ENCODE data around the gene DIPK1C. TPM values are rescaled to one million over a fixed set of nuclear protein-coding genes. Genes with fewer than 3 reads are reported as not detected.

Gene DIPK1C
- total and polyA plus RNA-seq, 9 of the 15 experiments (the other 6 are each of a cell fraction or from before 2014, with no cell fraction given): 0.04 to 0.32 (median 0.15) TPM; not detected in 2

DNA sequence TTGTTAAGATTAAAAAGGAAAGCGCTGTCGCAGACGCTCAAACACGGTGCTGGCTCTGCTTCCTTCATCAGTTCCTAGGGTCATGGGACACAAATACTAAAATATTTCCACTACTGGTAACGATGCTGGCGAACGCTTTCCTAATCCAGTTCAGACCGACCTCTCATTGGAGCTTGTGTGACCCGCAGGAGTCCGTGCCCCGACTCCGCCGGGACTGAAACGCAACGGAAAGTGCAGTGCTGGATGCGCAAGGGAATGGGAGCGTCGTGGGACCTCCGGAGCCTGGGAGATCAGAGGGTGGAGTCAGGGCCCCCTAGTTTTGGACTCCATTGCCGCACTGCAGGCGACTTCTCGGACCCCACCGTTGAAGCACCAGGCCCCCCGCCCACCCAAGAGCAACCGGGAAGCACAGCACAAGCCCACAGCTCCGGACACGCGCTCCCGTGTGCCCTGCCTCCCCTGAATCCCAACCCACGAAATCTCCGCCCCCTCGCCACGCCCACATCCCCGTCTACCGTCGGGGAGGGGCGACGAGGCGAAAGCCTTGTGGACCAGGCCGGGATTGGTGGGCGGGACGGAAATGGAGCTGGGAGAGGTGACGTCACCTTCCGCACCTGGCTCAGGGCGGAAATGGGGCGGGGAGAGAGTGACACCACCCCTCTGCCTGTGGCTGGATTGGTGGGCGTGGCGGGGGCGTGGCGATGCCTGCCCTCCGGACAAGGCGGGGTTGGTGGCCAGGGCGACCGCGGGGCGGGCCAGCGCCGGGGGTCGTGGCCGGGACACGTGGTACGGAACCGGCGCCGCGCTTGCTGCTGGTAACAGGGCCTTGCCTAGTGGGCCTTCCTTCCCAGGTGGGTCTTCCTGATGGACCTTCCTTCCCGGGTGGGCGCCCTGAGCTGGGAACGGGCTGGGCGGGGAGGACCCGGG is 38.7 kb upstream of the DIPK1C start, which contains the start of gene CNDP2 (continued):
- TF ChIP-seq, protein P1, sequence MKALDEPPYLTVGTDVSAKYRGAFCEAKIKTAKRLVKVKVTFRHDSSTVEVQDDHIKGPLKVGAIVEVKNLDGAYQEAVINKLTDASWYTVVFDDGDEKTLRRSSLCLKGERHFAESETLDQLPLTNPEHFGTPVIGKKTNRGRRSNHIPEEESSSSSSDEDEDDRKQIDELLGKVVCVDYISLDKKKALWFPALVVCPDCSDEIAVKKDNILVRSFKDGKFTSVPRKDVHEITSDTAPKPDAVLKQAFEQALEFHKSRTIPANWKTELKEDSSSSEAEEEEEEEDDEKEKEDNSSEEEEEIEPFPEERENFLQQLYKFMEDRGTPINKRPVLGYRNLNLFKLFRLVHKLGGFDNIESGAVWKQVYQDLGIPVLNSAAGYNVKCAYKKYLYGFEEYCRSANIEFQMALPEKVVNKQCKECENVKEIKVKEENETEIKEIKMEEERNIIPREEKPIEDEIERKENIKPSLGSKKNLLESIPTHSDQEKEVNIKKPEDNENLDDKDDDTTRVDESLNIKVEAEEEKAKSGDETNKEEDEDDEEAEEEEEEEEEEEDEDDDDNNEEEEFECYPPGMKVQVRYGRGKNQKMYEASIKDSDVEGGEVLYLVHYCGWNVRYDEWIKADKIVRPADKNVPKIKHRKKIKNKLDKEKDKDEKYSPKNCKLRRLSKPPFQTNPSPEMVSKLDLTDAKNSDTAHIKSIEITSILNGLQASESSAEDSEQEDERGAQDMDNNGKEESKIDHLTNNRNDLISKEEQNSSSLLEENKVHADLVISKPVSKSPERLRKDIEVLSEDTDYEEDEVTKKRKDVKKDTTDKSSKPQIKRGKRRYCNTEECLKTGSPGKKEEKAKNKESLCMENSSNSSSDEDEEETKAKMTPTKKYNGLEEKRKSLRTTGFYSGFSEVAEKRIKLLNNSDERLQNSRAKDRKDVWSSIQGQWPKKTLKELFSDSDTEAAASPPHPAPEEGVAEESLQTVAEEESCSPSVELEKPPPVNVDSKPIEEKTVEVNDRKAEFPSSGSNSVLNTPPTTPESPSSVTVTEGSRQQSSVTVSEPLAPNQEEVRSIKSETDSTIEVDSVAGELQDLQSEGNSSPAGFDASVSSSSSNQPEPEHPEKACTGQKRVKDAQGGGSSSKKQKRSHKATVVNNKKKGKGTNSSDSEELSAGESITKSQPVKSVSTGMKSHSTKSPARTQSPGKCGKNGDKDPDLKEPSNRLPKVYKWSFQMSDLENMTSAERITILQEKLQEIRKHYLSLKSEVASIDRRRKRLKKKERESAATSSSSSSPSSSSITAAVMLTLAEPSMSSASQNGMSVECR (CRISPR knock-in tag; IDR thresholded peaks at IDR 0.05): peak; percentile 94
- TF ChIP-seq, protein P2, sequence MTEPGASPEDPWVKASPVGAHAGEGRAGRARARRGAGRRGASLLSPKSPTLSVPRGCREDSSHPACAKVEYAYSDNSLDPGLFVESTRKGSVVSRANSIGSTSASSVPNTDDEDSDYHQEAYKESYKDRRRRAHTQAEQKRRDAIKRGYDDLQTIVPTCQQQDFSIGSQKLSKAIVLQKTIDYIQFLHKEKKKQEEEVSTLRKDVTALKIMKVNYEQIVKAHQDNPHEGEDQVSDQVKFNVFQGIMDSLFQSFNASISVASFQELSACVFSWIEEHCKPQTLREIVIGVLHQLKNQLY (CRISPR knock-in tag; conservative IDR thresholded peaks at IDR 0.05): no peak
- no peak for TF ChIP-seq FOXJ3 (CRISPR knock-in tag; IDR thresholded peaks at IDR 0.05)
- no peak for TF ChIP-seq GATAD2B (IDR thresholded peaks at IDR 0.05; ENCODE audit: borderline replicate concordance)
- no peak for TF ChIP-seq ETS2 (tag; IDR thresholded peaks at IDR 0.05; ENCODE audit: borderline replicate concordance, poor library complexity, severe bottlenecking)
- no peak for TF ChIP-seq THRAP3 (IDR thresholded peaks at IDR 0.05; ENCODE audit: borderline replicate concordance)
- TF ChIP-seq ZNF311 (CRISPR knock-in tag; IDR thresholded peaks at IDR 0.05): no peak
- TF ChIP-seq CBFA2T2 (conservative IDR thresholded peaks at IDR 0.05): peak; percentile 39
- TF ChIP-seq NR1H2 (CRISPR knock-in tag; IDR thresholded peaks at IDR 0.05): no peak
- no peak for TF ChIP-seq CCAR2 (IDR thresholded peaks at IDR 0.05; ENCODE audit: low read depth, low read length)
- TF ChIP-seq, protein P3, sequence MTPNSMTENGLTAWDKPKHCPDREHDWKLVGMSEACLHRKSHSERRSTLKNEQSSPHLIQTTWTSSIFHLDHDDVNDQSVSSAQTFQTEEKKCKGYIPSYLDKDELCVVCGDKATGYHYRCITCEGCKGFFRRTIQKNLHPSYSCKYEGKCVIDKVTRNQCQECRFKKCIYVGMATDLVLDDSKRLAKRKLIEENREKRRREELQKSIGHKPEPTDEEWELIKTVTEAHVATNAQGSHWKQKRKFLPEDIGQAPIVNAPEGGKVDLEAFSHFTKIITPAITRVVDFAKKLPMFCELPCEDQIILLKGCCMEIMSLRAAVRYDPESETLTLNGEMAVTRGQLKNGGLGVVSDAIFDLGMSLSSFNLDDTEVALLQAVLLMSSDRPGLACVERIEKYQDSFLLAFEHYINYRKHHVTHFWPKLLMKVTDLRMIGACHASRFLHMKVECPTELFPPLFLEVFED (CRISPR knock-in tag; conservative IDR thresholded peaks at IDR 0.05): no peak
- TF ChIP-seq, protein P4, sequence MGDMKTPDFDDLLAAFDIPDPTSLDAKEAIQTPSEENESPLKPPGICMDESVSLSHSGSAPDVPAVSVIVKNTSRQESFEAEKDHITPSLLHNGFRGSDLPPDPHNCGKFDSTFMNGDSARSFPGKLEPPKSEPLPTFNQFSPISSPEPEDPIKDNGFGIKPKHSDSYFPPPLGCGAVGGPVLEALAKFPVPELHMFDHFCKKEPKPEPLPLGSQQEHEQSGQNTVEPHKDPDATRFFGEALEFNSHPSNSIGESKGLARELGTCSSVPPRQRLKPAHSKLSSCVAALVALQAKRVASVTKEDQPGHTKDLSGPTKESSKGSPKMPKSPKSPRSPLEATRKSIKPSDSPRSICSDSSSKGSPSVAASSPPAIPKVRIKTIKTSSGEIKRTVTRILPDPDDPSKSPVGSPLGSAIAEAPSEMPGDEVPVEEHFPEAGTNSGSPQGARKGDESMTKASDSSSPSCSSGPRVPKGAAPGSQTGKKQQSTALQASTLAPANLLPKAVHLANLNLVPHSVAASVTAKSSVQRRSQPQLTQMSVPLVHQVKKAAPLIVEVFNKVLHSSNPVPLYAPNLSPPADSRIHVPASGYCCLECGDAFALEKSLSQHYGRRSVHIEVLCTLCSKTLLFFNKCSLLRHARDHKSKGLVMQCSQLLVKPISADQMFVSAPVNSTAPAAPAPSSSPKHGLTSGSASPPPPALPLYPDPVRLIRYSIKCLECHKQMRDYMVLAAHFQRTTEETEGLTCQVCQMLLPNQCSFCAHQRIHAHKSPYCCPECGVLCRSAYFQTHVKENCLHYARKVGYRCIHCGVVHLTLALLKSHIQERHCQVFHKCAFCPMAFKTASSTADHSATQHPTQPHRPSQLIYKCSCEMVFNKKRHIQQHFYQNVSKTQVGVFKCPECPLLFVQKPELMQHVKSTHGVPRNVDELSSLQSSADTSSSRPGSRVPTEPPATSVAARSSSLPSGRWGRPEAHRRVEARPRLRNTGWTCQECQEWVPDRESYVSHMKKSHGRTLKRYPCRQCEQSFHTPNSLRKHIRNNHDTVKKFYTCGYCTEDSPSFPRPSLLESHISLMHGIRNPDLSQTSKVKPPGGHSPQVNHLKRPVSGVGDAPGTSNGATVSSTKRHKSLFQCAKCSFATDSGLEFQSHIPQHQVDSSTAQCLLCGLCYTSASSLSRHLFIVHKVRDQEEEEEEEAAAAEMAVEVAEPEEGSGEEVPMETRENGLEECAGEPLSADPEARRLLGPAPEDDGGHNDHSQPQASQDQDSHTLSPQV (IDR thresholded peaks at IDR 0.05): no peak
- TF ChIP-seq YBX1 (IDR thresholded peaks at IDR 0.05): no peak
- no peak for TF ChIP-seq KDM1A (IDR thresholded peaks at IDR 0.05)
- TF ChIP-seq, protein P5, sequence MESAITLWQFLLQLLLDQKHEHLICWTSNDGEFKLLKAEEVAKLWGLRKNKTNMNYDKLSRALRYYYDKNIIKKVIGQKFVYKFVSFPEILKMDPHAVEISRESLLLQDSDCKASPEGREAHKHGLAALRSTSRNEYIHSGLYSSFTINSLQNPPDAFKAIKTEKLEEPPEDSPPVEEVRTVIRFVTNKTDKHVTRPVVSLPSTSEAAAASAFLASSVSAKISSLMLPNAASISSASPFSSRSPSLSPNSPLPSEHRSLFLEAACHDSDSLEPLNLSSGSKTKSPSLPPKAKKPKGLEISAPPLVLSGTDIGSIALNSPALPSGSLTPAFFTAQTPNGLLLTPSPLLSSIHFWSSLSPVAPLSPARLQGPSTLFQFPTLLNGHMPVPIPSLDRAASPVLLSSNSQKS (CRISPR knock-in tag; IDR thresholded peaks at IDR 0.05): no peak
